ENCODE data around the gene FOXP2. TPM values are rescaled to one million over a fixed set of nuclear protein-coding genes. Genes with fewer than 3 reads are reported as not detected.
"Not testable (repeated sequence)": the region's sequence is repeated elsewhere in the genome, so short reads cannot be mapped to it uniquely, and the experiment has no call there.

Gene FOXP2
- total RNA-seq, 1 donor from 2014 or later, result 5.3 TPM

DNA sequence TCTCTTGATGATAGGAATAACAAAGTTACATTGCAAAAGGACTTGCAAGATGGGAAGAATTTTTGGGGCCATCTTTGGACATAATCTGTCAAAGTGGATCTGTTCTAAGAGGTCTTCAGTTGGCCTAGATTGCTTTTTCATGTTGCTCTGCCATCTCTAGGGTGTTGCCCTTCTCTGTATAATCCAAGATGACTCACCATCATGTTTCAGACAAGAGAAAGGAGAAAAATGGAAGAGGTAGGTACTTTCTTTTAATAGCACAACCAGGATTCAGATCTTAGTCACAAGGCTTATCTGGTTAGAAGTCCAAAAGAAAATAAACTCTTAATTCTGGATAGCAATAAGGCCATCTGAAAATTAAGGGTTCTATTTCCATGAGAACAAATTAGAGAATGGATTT, 38.7 kb upstream of the FOXP2 start:
- peak; percentile 58 for DNase-seq (ENCODE audit: low read depth)
- Histone ChIP-seq H3K36me3 (ENCODE audit: control insufficient read depth, insufficient read depth, low read length) (no peaks in the 10 kb centered on the region), H3K4me3 (ENCODE audit: low read depth, low read length) (no peak overlapping the region), H3K27me3 (ENCODE audit: control insufficient read depth, insufficient read depth, low read length) (no peaks in the 10 kb centered on the region)
- no peak for FAIRE-seq
- TF ChIP-seq CTCF (IDR thresholded peaks at IDR 0.05; ENCODE audit: insufficient read depth, low read length, severe bottlenecking), result no peak

DNA sequence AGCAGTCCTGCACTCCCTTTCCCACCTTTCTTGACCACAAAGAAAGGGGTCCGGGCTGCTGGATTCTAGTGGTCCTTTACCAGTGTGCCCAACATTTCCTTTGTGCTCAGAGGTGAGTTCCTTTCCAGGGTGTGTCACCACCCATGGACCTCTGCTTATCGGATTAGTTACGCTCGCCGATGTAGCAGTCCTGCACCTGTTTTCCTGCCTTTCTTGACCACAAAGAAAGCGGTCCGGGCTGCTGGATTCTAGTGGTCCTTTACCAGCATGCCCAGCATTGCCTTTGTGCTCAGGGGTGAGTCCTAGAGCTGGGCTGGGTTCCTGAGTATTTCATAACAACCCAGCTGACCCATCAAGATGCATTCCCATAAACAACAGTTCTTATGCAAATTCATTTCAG, 30.7 kb upstream of the FOXP2 start:
- H3K4me3 ChIP-seq (ENCODE audit: low read depth, low read length); DNase-seq (ENCODE audit: low read depth); H3K27me3 ChIP-seq (ENCODE audit: control insufficient read depth, insufficient read depth, low read length); FAIRE-seq; H3K36me3 ChIP-seq (ENCODE audit: control insufficient read depth, insufficient read depth, low read length): not testable (repeated sequence)

GRCh38 chr7:114384346-114384745, 30.3 kb upstream of the FOXP2 start:
- not testable (repeated sequence) for DNase-seq (ENCODE audit: low read depth); FAIRE-seq; H3K4me3 ChIP-seq (ENCODE audit: low read depth, low read length); H3K27me3 ChIP-seq (ENCODE audit: control insufficient read depth, insufficient read depth, low read length); H3K36me3 ChIP-seq (ENCODE audit: control insufficient read depth, insufficient read depth, low read length)

DNA sequence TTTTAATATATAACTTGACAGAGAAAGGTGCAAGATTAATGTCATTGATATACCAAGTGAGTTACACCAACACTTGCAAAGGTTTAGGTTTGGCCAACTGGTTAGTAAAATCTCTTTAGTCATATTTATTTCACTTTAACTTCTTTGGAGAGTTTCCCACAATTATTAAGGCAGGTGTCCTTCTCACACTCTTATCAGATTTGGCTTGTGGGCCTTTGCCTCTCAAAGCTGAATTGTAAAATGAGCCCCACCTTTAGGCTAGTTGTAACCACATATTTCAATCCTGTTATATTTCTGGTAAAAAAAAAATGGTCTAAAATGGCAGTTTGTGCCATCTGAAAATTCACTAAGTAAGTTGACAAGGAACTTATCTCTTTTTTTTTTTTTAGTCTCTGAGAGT, 26.6 kb upstream of the FOXP2 start:
- no peaks in the 10 kb centered on the region for H3K27me3 ChIP-seq (ENCODE audit: control insufficient read depth, insufficient read depth, low read length)
- no peak for FAIRE-seq
- H3K4me3 ChIP-seq (ENCODE audit: low read depth, low read length), result no peak overlapping the region
- no peak for TF ChIP-seq CTCF (IDR thresholded peaks at IDR 0.05; ENCODE audit: insufficient read depth, low read length, severe bottlenecking)
- DNase-seq (ENCODE audit: low read depth), result no peak
- no peaks in the 10 kb centered on the region for H3K36me3 ChIP-seq (ENCODE audit: control insufficient read depth, insufficient read depth, low read length)

- DNase-seq (ENCODE audit: low read depth), result peak; percentile 25
- Histone ChIP-seq H3K36me3 (ENCODE audit: control insufficient read depth, insufficient read depth, low read length) (no peaks in the 10 kb centered on the region), H3K4me3 (ENCODE audit: low read depth, low read length) (no peak overlapping the region), H3K27me3 (ENCODE audit: control insufficient read depth, insufficient read depth, low read length) (no peaks in the 10 kb centered on the region)
- FAIRE-seq, result no peak
- TF ChIP-seq CTCF (IDR thresholded peaks at IDR 0.05; ENCODE audit: insufficient read depth, low read length, severe bottlenecking), result no peak
These were observed 21.9 kb upstream of the FOXP2 start for GRCh38 chr7:114392686-114393085.

DNA sequence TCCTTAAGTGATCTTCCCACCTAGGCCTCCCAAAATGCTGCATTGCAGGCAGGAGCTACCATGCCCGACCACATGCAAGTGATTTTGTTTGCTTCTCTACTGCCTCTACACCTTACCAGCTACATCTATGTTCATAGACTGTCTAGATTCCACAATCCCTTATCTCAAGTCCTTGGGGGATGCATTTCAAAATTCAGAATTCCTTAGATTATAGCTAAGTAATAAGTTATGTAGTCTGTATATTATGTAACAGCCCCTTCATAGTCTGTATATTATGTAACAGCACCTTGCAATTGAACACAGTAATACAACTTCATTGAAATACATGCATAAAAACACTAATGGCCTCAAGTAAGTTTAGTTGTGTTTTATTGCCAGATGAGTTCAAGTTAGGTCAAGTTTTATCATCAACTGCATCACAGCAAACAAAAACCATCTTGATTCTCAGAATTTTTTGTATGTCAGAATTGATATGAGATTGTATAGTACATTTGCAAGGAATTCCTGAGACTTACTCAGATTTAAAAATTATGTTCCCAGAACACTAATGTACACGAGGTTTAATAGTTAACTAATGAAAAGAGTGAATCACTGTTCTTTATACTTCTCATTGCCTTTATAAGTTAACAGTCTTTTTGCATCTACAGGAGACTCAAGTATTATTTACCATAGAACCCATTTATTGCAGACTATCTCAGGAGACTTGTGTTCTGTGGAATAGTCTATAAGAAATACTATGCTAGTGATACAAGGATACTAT, 11.6 kb upstream of the FOXP2 start:
- no peak for DNase-seq (ENCODE audit: low read depth)
- no peak for TF ChIP-seq CTCF (IDR thresholded peaks at IDR 0.05; ENCODE audit: insufficient read depth, low read length, severe bottlenecking)
- Histone ChIP-seq H3K36me3 (ENCODE audit: control insufficient read depth, insufficient read depth, low read length) (no peaks in the 10 kb centered on the region), H3K27me3 (ENCODE audit: control insufficient read depth, insufficient read depth, low read length) (no peaks in the 10 kb centered on the region), H3K4me3 (ENCODE audit: low read depth, low read length) (no peak overlapping the region)
- FAIRE-seq, result no peak

DNA sequence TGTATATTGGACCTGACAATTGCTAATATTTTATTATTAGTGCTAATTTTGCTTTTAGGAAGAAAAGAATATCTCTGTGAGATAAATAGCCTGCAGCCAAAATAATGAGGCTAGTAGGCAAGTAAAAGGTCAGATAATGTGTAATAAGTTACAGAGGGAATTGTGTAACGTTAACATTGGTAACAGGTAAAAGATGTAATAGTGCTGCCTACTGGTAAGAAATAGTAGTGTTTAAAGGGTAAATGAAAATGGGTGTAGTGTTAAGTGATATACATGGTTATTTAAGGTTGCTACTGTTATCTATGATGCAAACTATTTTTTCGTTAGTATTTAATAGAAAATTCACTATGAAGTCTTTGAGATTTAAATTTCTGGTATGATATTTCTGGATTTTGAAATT, 9.2 kb upstream of the FOXP2 start:
- TF ChIP-seq CTCF (IDR thresholded peaks at IDR 0.05; ENCODE audit: insufficient read depth, low read length, severe bottlenecking), result peak; percentile 45
- FAIRE-seq, result no peak
- Histone ChIP-seq H3K27me3 (ENCODE audit: control insufficient read depth, insufficient read depth, low read length) (no peaks in the 10 kb centered on the region), H3K36me3 (ENCODE audit: control insufficient read depth, insufficient read depth, low read length) (no peaks in the 10 kb centered on the region), H3K4me3 (ENCODE audit: low read depth, low read length) (no peak overlapping the region)
- DNase-seq (ENCODE audit: low read depth), result peak; percentile 61
